Rectal smooth muscle tissue (tissue), 1 donor: ENCODE measurements around the gene ADARB2.

Experiments used
- H3K27ac ChIP-seq: one replicate; pipeline ENCODE4 v1.7.0; 2013; ENCODE audit warnings: low read depth, low read length, inconsistent platforms
- H3K27me3 ChIP-seq: one replicate; pipeline ENCODE4 v1.7.0; 2013; ENCODE audit warnings: low read length; ENCODE audit not compliant: control insufficient read depth, insufficient read depth
- H3K36me3 ChIP-seq: one replicate; pipeline ENCODE4 v1.7.0; 2013; ENCODE audit warnings: low read length; ENCODE audit not compliant: control insufficient read depth, insufficient read depth
- H3K4me1 ChIP-seq: one replicate; pipeline ENCODE4 v1.7.0; 2013; ENCODE audit warnings: low read length; ENCODE audit not compliant: control insufficient read depth, insufficient read depth
- H3K4me3 ChIP-seq: one replicate; pipeline ENCODE4 v1.7.0; 2013; ENCODE audit warnings: low read length
- H3K9ac ChIP-seq: one replicate; pipeline ENCODE4 v1.7.0; 2013; ENCODE audit warnings: low read length

The ADARB2 gene

GRCh38 chr10:1499359-1499957, 237.9 kb downstream of the ADARB2 start:
- H3K27me3 ChIP-seq = no peaks in the 10 kb centered on the region
- H3K36me3 ChIP-seq = no peaks in the 10 kb centered on the region
- no peaks in the 10 kb centered on the region for H3K4me1 ChIP-seq
- no peak overlapping the region for H3K4me3 ChIP-seq
- no peak overlapping the region for H3K9ac ChIP-seq
- no peak overlapping the region for H3K27ac ChIP-seq

- Histone ChIP-seq H3K9ac (no peak overlapping the region), H3K27me3 (no peaks in the 10 kb centered on the region), H3K4me1 (no peaks in the 10 kb centered on the region), H3K27ac (no peak overlapping the region), H3K4me3 (no peak overlapping the region), H3K36me3 (no peaks in the 10 kb centered on the region)
Measured at GRCh38 chr10:1498746-1499358, 238.5 kb downstream of the ADARB2 start.

- Histone ChIP-seq H3K27me3 (no peaks in the 10 kb centered on the region), H3K27ac (no peak overlapping the region), H3K4me3 (no peak overlapping the region), H3K4me1 (no peaks in the 10 kb centered on the region), H3K9ac (no peak overlapping the region), H3K36me3 (no peaks in the 10 kb centered on the region)
Measured at GRCh38 chr10:1495915-1496517, 241.3 kb downstream of the ADARB2 start.

GRCh38 chr10:1492641-1493040, 244.7 kb downstream of the ADARB2 start:
- Histone ChIP-seq H3K9ac (no peak overlapping the region), H3K4me3 (no peak overlapping the region), H3K27me3 (no peaks in the 10 kb centered on the region), H3K27ac (no peak overlapping the region), H3K36me3 (no peaks in the 10 kb centered on the region), H3K4me1 (no peaks in the 10 kb centered on the region)

- Histone ChIP-seq H3K9ac (no peak overlapping the region), H3K4me3 (no peak overlapping the region), H3K36me3 (no peaks in the 10 kb centered on the region), H3K27me3 (no peaks in the 10 kb centered on the region), H3K27ac (no peak overlapping the region), H3K4me1 (no peaks in the 10 kb centered on the region)
Measured at GRCh38 chr10:1491901-1492300, 245.4 kb downstream of the ADARB2 start.

- Histone ChIP-seq H3K36me3 (no peaks in the 10 kb centered on the region), H3K27ac (no peak overlapping the region), H3K27me3 (no peaks in the 10 kb centered on the region)
Measured at GRCh38 chr10:1489801-1490200, 247.5 kb downstream of the ADARB2 start.

GRCh38 chr10:1488970-1489548, 248.3 kb downstream of the ADARB2 start:
- Histone ChIP-seq H3K4me1 (no peaks in the 10 kb centered on the region), H3K9ac (no peak overlapping the region), H3K27ac (no peak overlapping the region), H3K36me3 (no peaks in the 10 kb centered on the region), H3K4me3 (no peak overlapping the region), H3K27me3 (no peaks in the 10 kb centered on the region)

More at GRCh38 chr10:1489801-1490200, 247.5 kb downstream of the ADARB2 start:
- H3K9ac ChIP-seq = no peak overlapping the region
- H3K4me1 ChIP-seq = no peaks in the 10 kb centered on the region
- H3K4me3 ChIP-seq = no peak overlapping the region

GRCh38 chr10:1486841-1487687, 250.3 kb downstream of the ADARB2 start:
- no peak overlapping the region for H3K9ac ChIP-seq
- no peak overlapping the region for H3K4me3 ChIP-seq
- H3K27me3 ChIP-seq = no peaks in the 10 kb centered on the region
- no peak overlapping the region for H3K27ac ChIP-seq
- no peaks in the 10 kb centered on the region for H3K36me3 ChIP-seq
- no peaks in the 10 kb centered on the region for H3K4me1 ChIP-seq

- Histone ChIP-seq H3K4me1 (no peaks in the 10 kb centered on the region), H3K27me3 (no peaks in the 10 kb centered on the region), H3K36me3 (no peaks in the 10 kb centered on the region), H3K9ac (no peak overlapping the region), H3K4me3 (no peak overlapping the region), H3K27ac (no peak overlapping the region)
Measured at GRCh38 chr10:1485357-1485756, 252.0 kb downstream of the ADARB2 start.

GRCh38 chr10:1483826-1484225, 253.5 kb downstream of the ADARB2 start:
- Histone ChIP-seq H3K36me3 (no peaks in the 10 kb centered on the region), H3K27ac (no peak overlapping the region), H3K4me1 (no peaks in the 10 kb centered on the region), H3K9ac (no peak overlapping the region), H3K4me3 (no peak overlapping the region), H3K27me3 (no peaks in the 10 kb centered on the region)

- no peaks in the 10 kb centered on the region for H3K4me1 ChIP-seq
- no peak overlapping the region for H3K27ac ChIP-seq
- no peak overlapping the region for H3K4me3 ChIP-seq
- H3K27me3 ChIP-seq = no peaks in the 10 kb centered on the region
- H3K36me3 ChIP-seq = no peaks in the 10 kb centered on the region
- no peak overlapping the region for H3K9ac ChIP-seq
Measured at GRCh38 chr10:1483246-1483645, 254.1 kb downstream of the ADARB2 start.

GRCh38 chr10:1477578-1477977, 259.7 kb downstream of the ADARB2 start:
- no peak overlapping the region for H3K9ac ChIP-seq
- no peak overlapping the region for H3K27ac ChIP-seq
- H3K36me3 ChIP-seq = no peaks in the 10 kb centered on the region
- no peaks in the 10 kb centered on the region for H3K4me1 ChIP-seq
- H3K4me3 ChIP-seq = no peak overlapping the region
- no peaks in the 10 kb centered on the region for H3K27me3 ChIP-seq
